Retinal pigment epithelial cell (primary cell): ENCODE measurements around the gene NINJ2.

Experiments
- DNase-seq: peaks from one replicate; pipeline ENCODE4 v3.0.0-alpha.2; 2010; ENCODE audit warnings: low read depth
- H3K4me3 ChIP-seq: 2 replicates; pipeline ENCODE4 v1.5.1; 2011; ENCODE audit warnings: mild to moderate bottlenecking, low read length, control low read depth, moderate library complexity
- CTCF ChIP-seq: conservative IDR thresholded peaks from 2 replicates; pipeline ENCODE4 v1.5.1; 2011; ENCODE audit warnings: low read depth, low read length, control low read depth, inconsistent platforms

Gene NINJ2

GRCh38 chr12:588024-588322 lies 75.3 kb downstream of the NINJ2 start:
- no peak overlapping the region for H3K4me3 ChIP-seq
- DNase-seq: no peak
- no peak for TF ChIP-seq CTCF

GRCh38 chr12:587132-588023 lies 75.9 kb downstream of the NINJ2 start:
- TF ChIP-seq CTCF: no peak
- no peak overlapping the region for H3K4me3 ChIP-seq
- no peak for DNase-seq

- DNase-seq: no peak
- TF ChIP-seq CTCF: no peak
- H3K4me3 ChIP-seq: no peak overlapping the region
These were observed 76.8 kb downstream of the NINJ2 start for GRCh38 chr12:586318-587071.

- no peak for TF ChIP-seq CTCF
- H3K4me3 ChIP-seq: no peak overlapping the region
- no peak for DNase-seq
These were observed 77.9 kb downstream of the NINJ2 start for GRCh38 chr12:585062-586061.

GRCh38 chr12:583251-583869 lies 79.9 kb downstream of the NINJ2 start:
- no peak for TF ChIP-seq CTCF
- DNase-seq: no peak
- no peak overlapping the region for H3K4me3 ChIP-seq

- DNase-seq: no peak
- no peak overlapping the region for H3K4me3 ChIP-seq
- no peak for TF ChIP-seq CTCF
These were observed 81.5 kb downstream of the NINJ2 start for GRCh38 chr12:581746-582145.
